ENCODE results near the gene SVIP.

The SVIP gene

DNA sequence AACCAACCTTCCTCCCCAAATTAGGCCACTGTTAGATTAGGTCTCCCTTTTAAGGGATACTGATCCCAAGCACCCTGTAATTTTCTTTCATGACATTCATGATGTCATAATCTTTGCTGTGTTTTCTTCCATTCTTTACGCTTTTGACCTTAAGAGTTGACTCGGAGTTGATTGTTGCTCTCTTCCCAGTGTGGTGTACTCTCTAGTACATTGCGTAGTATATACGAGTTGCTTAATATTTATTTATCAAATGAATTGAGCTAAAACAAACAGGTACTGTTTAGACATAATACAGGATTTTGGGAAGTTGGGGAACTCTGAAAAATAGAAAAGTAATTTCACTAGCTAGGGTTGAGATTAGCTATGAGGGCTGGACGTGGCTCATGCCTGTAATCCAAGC is 49.8 kb downstream of the SVIP start:
- Mint-ChIP-seq H3K36me3 (no peaks in the 10 kb centered on the region), H3K27me3 (no peaks in the 10 kb centered on the region), H3K27ac (no peak overlapping the region), H3K9me3 (no peaks in the 10 kb centered on the region), H3K4me1 (peaks cover 5% of the 10 kb centered on the region), H3K4me3 (no peak overlapping the region)
- DNase-seq (ENCODE audit: low spot score in 2 of 2) (no peak), ATAC-seq (ENCODE audit: low read depth) (no peak)

DNA sequence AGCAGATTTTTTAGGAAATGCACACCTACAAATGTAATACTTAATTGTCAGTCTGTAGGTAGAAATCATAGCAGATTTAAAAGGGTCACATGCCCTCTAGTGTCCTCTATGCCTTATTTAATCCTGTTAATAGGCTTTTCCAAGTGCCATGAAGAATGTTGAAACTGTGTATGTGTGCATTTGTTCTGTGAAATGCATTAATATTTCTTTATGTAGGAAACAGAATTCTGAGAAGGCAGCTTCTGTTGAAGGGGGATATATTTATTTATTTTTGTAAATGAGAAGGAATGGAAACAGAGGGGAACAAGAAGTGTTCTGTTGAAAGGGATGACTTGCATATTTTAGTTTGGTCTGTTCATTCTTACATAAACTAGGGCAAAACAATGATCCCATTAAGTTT is 51.0 kb downstream of the SVIP start:
- DNase-seq (ENCODE audit: low spot score in 2 of 2) (no peak), ATAC-seq (ENCODE audit: low read depth) (no peak)
- H3K9me3 Mint-ChIP-seq, result no peaks in the 10 kb centered on the region
- no peak overlapping the region for H3K4me3 Mint-ChIP-seq
- peaks cover 3% of the 10 kb centered on the region for H3K27me3 Mint-ChIP-seq
- H3K36me3 Mint-ChIP-seq, result no peaks in the 10 kb centered on the region
- H3K4me1 Mint-ChIP-seq, result peaks cover 8% of the 10 kb centered on the region
- no peak overlapping the region for H3K27ac Mint-ChIP-seq

- Mint-ChIP-seq H3K36me3 (no peaks in the 10 kb centered on the region), H3K27me3 (peaks cover 6% of the 10 kb centered on the region), H3K4me3 (no peak overlapping the region), H3K9me3 (no peaks in the 10 kb centered on the region), H3K27ac (no peak overlapping the region), H3K4me1 (peaks cover 2% of the 10 kb centered on the region)
- ATAC-seq (ENCODE audit: low read depth), result no peak
- no peak for DNase-seq (ENCODE audit: low spot score in 2 of 2)
Observed at GRCh38 chr11:22775248-22775647, 54.4 kb downstream of the SVIP start.

GRCh38 chr11:22774716-22775115 is 54.9 kb downstream of the SVIP start:
- Mint-ChIP-seq H3K4me1 (peaks cover 2% of the 10 kb centered on the region), H3K9me3 (no peaks in the 10 kb centered on the region), H3K27ac (no peak overlapping the region), H3K27me3 (peaks cover 8% of the 10 kb centered on the region), H3K36me3 (no peaks in the 10 kb centered on the region), H3K4me3 (no peak overlapping the region)
- no peak for ATAC-seq (ENCODE audit: low read depth)
- no peak for DNase-seq (ENCODE audit: low spot score in 2 of 2)

DNA sequence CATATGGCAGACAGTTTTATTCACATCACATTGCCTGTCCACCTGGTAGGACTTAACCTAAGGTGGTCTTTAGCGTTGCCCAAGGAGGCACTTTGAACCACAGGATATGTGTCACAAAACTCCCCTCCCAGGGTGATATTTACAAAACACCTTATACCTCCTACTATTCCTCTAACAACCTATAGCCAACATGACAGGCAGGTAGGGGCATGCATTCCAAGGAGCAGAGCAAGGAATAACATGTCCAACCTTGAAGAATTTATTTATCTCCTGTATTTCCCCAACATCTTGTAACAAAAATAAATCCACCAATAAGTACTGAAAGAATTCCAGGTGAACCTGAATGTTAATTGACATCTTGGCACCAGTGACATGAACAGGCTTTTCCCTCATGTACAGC is 60.5 kb downstream of the SVIP start:
- Mint-ChIP-seq H3K4me1 (no peaks in the 10 kb centered on the region), H3K27me3 (peaks cover 5% of the 10 kb centered on the region), H3K27ac (no peak overlapping the region), H3K36me3 (no peaks in the 10 kb centered on the region), H3K4me3 (no peak overlapping the region), H3K9me3 (no peaks in the 10 kb centered on the region)
- ATAC-seq (ENCODE audit: low read depth) (no peak), DNase-seq (ENCODE audit: low spot score in 2 of 2) (no peak)
